HT-29 (cell line): ENCODE data around the gene PEX3. TPM values are rescaled to one million over a fixed set of nuclear protein-coding genes. Genes with fewer than 3 reads are reported as not detected.

Experiments used
- DNase-seq: peaks from one replicate; pipeline ENCODE4 v3.0.0-alpha.2; 2015; ENCODE audit warnings: low spot score
- total RNA-seq: library from RNA; depleted of rRNA; stranded (reverse); fragments of >200 nt; shearing (Covaris generic); gene quantifications from 2 replicates; pipeline ENCODE4 v1.2.3, GENCODE V29; 2014; rRNA removed

The PEX3 gene
- 10.5 and 17.0 TPM in 2 replicates for total RNA-seq

GRCh38 chr6:143450453-143451371, at the start of gene PEX3, which contains the start of gene ADAT2:
PEX3 (plus strand) TSS chr6:143450805; CDS start chr6:143451043, 238 bp downstream.
ADAT2 (minus strand) TSS chr6:143450695; CDS start chr6:143450658, 37 bp downstream.
- peak; percentile 91 for DNase-seq

- DNase-seq: no peak
These were observed 49.5 kb upstream of the PEX3 start for GRCh38 chr6:143401068-143401446.

- DNase-seq: no peak
These were observed 48.8 kb upstream of the PEX3 start for GRCh38 chr6:143401636-143402370.

GRCh38 chr6:143402721-143403336, 47.8 kb upstream of the PEX3 start:
- DNase-seq: no peak

- DNase-seq: no peak
These were observed 45.0 kb upstream of the PEX3 start for GRCh38 chr6:143405373-143406154.

GRCh38 chr6:143406673-143407072, 43.9 kb upstream of the PEX3 start:
- DNase-seq: no peak

- DNase-seq: no peak
These were observed 42.3 kb upstream of the PEX3 start for GRCh38 chr6:143408151-143408786.

GRCh38 chr6:143408787-143409162, 41.8 kb upstream of the PEX3 start:
- no peak for DNase-seq

GRCh38 chr6:143410859-143411270, 39.7 kb upstream of the PEX3 start:
- no peak for DNase-seq

GRCh38 chr6:143414769-143415168, 35.8 kb upstream of the PEX3 start:
- no peak for DNase-seq

GRCh38 chr6:143419526-143419925, 31.1 kb upstream of the PEX3 start:
- DNase-seq: no peak

GRCh38 chr6:143426026-143426425, 24.6 kb upstream of the PEX3 start:
- DNase-seq: no peak

- DNase-seq: peak; percentile 82
These were observed 23.3 kb upstream of the PEX3 start for GRCh38 chr6:143427109-143427817.

- no peak for DNase-seq
These were observed 20.6 kb upstream of the PEX3 start for GRCh38 chr6:143429970-143430369.

- DNase-seq: no peak
These were observed 19.4 kb upstream of the PEX3 start for GRCh38 chr6:143431226-143431625.

- no peak for DNase-seq
These were observed 18.0 kb upstream of the PEX3 start for GRCh38 chr6:143432588-143432987.

- no peak for DNase-seq
These were observed 9.6 kb upstream of the PEX3 start for GRCh38 chr6:143441010-143441409.

GRCh38 chr6:143441680-143442545, 8.7 kb upstream of the PEX3 start:
- DNase-seq: no peak

- no peak for DNase-seq
These were observed 7.5 kb upstream of the PEX3 start for GRCh38 chr6:143443096-143443495.
